WTC11 (cell line): Measurements from ENCODE around the gene ARG1.

Experiments used
- ATF3 ChIP-seq: sonication (generic); formaldehyde crosslinking; conservative IDR thresholded peaks from 2 replicates; pipeline ENCODE4 v1.8.1; 2022; ENCODE audit warnings: mild to moderate bottlenecking, missing genetic modification reagents
- CTCF ChIP-seq: fragments of 200-600 bp; IDR thresholded peaks from 2 replicates; pipeline ENCODE4 v1.8.0; 2022; ENCODE audit warnings: antibody characterized with exemption
- ZNF317 ChIP-seq: sonication (generic); formaldehyde crosslinking; IDR thresholded peaks from 2 replicates; pipeline ENCODE4 v1.8.1; 2023; ENCODE audit warnings: low read depth, mild to moderate bottlenecking, moderate library complexity, missing genetic modification reagents, borderline replicate concordance
- ZNF423 ChIP-seq: fragments of 250-450 bp; sonication (Bioruptor Pico); IDR thresholded peaks from 2 replicates; pipeline ENCODE4 v2.1.2; 2022; ENCODE audit warnings: mild to moderate bottlenecking, moderate library complexity
- TF ChIP-seq, protein P1 (sequence below): sonication (generic); formaldehyde crosslinking; IDR thresholded peaks from 2 replicates; pipeline ENCODE4 v1.8.1; 2022; ENCODE audit warnings: low read depth, missing genetic modification reagents, borderline replicate concordance

DNA sequence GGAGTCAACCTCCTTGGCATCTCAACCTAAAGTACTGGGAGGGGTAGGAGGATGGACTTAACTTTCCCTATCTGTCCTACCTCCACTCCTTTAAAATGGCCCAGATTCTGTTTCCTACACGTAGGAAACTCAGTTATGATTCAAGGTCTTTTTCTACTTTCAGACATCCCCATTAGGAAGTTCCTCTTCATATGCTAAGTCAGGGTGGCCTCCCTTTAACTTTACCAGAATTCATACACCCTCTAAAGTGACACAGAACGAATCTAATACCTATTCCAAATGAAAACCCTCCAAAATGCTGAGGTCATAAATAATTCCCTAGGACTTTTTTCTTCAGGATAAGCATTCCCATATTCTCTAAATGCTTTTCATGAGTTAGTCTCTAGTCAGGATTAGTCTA lies 15.6 kb downstream of the ARG1 start:
- TF ChIP-seq CTCF (no peak), ATF3 (CRISPR knock-in tag) (no peak), ZNF317 (CRISPR knock-in tag) (no peak), ZNF423 (no peak)
- TF ChIP-seq, protein P1, sequence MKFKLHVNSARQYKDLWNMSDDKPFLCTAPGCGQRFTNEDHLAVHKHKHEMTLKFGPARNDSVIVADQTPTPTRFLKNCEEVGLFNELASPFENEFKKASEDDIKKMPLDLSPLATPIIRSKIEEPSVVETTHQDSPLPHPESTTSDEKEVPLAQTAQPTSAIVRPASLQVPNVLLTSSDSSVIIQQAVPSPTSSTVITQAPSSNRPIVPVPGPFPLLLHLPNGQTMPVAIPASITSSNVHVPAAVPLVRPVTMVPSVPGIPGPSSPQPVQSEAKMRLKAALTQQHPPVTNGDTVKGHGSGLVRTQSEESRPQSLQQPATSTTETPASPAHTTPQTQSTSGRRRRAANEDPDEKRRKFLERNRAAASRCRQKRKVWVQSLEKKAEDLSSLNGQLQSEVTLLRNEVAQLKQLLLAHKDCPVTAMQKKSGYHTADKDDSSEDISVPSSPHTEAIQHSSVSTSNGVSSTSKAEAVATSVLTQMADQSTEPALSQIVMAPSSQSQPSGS (CRISPR knock-in tag) = no peak
